Colon (tissue), 2 donors: ENCODE data around the gene DIP2A.

ENCODE experiments used
- FAIRE-seq: peaks from 2 replicates; lab custom pipeline; 2012; peaks lifted over from hg19 to GRCh38; lab: Jason Lieb, UNC
- donor health status: control.
- donor health status: control.

The DIP2A gene

DNA sequence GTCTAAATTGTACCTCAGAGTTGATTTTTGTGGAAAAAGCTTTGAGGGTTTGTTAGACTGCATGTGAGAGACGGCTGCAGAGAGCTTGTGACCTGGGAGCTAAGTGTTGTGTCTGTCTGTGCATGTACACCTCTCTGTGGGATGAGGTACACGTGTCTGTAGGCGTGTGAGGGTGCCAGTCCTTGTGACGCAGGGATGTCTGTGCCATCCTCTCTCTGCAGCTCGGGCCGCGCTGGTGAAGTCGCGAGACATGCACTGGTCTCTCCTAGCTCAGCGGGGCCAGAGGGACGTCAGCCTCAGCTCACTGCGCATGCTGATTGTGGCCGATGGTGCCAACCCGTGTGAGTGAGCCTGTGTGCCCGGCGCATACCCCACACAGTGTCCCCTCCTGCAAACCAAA is 79.6 kb downstream of the DIP2A start:
- no peak for FAIRE-seq

DNA sequence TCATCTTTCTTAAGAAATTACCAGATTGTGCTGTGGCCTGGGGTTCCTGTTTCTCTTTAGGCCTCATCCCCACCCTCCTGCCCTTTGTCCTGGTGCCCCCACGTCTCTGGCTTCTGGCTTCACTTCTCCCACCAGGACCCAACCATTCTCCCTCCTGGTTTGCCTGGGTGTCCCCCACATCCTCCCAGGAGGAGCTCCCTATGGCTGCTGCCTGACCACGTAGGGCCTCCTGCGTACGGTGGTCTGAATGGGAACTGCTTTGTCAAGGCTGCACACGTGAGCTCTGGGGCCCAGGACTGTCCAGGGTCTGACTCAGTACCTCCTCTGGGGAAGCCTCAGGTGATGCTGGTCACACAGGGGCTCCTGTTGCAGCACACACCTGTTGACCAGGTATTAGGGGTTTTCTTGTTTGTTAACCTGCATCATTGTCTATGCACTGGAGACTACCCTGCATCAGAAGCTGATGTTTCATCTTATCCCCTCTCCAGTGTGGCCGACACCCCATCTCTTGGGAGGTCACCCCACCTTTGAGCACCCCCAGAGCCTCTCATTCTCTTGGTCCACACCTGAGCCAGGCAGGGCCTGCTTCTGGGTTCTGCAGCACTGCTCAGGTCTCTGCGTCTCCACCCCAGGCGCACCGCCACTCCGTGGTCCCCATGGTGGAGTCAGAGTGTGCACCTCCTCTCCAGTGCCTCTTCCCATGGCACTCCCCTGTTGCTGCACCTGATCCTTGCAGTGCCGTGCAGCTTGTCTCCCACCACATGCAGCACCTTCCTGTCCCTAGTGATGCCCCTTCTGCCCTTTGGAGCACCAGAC is 80.4 kb downstream of the DIP2A start:
- FAIRE-seq: no peak

DNA sequence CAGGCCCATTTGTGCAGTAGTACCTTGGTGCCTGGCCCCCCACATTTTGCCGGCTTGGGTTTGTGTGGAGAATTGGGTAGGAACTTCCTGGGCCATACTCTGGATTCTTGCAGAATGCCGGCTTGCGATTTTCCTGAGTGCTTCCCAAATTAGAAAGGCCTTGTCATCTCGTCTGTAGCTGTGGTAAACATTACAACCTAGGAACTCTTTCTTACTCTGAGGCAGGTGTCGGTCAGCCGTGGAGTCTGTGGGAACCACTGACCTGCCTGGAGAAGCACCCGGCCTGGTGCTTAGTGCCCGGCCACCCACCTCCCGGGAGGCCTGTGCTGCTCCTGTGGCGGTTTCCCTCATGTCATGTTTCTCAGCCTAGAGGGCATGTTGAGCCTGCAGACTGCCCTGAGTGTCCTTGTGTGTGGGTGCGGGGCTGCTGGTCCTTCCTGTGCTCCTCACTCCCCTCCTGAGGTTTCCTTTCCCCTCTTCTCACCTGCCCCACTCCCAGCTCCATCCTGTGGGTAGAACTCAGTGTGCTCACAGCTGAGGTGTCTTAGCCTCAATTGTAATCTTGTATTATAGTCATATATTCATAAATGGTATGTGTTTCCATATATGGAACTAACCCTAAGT is 81.5 kb downstream of the DIP2A start:
- FAIRE-seq: no peak

DNA sequence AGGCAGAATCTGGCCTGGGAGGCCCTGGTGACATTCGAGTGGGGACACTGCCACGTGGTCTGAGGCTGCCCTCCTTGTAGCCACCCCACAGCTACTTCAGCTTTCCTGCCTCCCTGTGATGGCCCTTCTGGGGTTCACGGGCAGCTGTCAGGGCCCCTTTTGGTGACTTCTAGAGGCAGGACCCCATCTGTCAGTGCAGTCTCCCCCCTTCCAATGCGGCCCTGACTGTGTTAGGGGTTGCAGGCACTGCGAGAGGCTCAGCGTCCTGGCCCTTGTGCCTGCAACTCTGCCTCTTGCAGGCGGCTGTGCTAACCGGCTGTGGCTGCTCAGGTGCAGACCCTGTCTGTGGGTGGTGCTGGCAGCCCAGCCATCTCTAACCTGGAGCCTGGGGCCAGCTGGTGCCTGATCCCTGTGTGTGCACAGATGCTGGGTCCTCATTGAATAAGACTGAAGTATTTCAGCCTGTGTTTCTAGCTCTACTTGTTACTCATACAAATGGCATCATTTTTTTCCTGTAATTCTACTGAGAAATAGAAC is 84.0 kb downstream of the DIP2A start:
- FAIRE-seq: no peak

DNA sequence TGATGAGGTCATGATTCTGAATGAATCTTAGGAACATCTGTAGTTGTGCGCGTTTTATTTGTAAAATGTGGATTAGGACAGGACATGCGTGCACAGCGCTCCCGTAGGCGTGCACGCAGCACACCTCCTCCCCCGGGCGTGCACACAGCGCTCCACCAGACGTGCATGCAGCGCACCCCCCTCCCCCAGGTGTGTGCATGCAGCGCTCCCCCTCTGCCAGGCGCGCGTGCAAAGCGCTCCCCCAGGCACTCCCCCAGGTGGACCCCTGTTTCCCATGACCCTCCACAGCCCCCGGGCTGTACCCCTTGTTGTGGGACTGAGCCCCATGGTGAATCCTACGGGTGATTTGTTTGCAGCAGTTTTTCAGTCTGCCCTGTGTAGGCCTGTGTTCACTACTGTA is 84.6 kb downstream of the DIP2A start:
- FAIRE-seq: no peak

DNA sequence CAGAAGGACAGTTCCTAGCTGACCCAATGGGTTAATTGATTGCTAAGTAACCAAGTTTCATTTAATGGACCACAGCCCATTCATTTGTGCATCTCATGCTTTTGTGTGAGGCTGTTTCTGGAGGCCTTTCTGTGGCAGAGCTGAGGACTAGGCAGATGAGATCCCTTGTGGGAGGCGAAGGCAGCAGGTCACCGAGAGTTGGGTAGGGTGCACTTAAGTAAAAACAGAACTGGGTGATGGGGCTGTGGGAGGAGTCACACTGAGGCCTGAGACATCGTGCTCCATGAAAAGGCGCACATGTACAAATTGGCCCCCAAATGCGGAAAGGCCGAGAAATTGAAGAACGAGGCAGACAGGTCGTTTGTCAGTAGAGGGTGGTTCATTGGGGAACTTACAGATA is 85.3 kb downstream of the DIP2A start:
- no peak for FAIRE-seq

DNA sequence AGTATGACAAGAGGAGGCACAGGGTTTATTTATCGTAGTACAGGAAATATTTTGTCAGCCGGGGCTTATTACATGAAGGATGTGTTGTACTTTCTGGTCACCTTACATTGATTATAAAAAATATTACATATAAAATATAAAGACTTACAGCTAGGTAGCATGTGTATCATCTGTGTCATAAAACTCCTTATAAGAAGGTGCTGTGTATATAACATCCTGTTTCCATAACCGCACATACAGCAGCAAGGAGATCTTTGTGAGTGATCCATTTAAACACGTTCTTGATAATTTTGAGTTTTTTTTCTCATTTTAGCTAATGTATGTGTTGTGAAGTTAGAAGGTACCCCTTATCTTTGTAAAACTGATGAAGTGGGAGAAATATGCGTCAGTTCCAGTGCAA is 86.1 kb downstream of the DIP2A start:
- FAIRE-seq: no peak

DNA sequence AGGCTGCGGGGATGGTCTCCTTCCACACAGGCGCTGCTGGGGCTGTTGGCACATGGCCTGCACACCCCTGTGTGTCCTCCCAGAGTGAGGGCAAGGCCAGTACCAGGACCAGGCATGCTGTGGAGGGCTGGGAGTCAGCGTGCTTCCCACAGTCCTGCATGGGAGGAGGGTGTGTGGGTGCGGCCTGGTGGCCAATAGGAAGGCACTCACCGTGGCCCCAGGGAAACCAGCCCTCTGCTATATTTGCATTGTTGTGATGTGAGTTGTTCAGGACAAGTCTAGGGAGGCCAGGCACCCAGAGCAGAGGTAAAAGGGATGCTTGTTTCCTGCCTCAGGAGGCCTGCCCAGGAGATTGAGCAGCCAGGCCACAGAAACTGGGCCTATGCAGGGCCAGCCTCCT is 86.7 kb downstream of the DIP2A start:
- no peak for FAIRE-seq

DNA sequence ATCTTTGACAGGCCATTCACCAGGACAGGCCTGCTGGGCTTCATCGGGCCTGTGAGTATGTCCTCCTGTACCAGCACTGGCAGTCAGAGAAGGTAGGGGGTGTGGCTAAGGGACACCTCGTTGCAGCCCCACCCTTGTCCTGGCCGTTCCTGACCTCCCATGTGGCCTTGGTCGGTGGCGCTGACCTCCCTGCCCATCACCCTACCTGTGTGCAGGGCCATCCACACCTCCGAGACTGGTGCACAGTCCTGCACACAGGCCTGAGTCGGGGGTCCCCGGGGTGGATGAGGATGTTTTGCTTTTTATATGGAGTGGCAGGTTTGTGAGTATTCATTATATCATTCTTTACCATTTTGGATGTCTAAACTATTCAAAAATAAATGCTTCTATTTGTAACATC is 87.2 kb downstream of the DIP2A start:
- no peak for FAIRE-seq

DNA sequence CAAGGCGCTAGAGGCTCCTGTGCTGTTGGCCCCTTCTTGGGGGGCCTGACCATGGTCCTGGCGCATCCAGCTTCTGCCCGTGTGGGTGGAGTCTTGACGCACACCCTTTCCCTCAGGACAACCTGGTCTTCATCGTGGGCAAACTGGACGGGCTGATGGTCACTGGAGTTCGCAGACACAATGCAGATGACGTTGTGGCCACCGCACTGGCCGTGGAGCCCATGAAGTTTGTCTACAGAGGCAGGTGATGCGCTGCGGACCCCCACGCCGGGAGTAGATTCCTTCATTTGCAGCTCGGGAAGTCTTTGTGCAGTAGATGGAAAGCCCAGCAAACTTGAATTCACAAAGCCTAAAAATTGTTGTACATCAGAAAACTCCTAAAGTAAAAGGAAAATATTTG is 88.1 kb downstream of the DIP2A start:
- FAIRE-seq: no peak

DNA sequence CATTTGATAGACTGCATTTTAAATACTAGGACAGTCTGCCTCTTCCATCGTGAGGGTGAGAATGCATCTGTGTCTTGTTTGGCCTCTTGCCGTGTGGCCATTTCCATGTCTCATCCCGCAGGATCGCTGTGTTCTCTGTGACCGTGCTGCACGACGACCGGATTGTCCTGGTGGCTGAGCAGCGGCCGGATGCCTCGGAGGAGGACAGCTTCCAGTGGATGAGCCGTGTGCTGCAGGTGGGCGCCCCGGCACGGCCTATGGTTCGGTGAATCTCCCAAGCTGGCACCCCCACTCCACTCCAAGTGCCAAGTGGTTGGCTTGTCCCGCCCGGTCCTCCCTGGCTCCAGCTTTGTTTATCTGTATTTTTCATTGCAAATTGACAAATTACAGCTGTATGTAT is 91.0 kb downstream of the DIP2A start:
- no peak for FAIRE-seq

DNA sequence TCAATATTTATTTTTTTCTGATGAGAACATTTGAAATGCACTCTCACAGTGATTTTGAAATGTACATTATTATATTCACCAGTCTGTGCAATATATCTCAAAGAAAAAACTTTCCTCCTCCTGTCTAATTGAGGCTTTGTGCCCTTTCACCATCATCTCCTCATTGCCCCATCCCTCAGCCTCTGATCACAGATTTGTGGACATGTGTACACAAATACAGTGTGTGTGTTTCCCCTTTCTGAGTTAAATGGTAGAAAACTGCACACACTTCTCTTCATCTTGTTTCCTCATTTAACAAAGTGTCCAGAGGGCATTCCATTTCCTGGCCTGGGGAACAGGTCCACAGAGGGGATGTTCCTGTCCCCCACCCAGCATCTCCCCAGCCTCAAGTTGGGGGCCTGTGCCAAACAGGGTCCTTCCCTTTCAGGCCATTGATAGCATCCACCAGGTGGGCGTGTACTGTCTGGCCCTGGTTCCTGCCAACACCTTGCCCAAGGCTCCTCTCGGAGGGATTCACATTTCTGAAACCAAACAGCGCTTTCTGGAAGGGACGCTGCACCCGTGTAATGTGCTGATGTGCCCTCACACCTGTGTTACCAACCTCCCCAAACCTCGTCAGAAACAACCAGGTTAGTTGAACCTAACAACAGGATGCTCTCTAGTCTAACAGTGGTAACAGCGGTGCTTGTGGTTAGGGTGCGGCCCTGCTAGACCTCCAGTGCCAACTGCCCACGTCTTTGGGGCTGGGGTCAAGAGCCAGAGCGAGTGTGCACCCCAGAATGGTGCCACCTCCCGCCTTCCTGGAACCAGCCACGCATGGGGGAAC is 91.6 kb downstream of the DIP2A start:
- no peak for FAIRE-seq

DNA sequence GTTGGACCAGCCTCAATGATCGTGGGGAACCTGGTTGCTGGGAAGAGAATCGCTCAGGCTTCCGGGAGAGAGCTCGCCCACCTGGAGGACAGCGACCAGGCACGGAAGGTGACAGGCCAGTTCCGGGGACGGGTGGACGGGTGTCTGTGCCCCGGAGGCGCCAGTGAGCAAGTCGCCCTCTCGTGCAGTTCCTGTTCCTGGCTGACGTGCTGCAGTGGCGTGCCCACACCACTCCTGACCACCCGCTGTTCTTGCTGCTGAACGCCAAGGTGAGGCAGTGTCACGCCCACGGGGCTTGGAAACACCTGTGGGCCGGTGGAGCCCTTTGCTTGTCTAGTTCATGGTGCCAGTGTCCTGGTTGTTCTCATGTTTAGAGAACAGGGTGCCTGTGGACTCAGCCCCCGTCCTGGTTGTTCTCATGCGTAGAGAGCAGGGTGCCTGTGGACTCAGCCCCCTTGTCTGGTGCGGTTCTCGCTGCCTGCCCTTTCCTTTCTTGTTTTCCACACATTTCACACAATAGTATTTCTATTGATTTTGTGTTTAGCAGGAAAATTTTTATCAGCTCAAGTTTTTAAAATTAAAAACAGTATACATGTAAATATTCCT is 93.0 kb downstream of the DIP2A start:
- no peak for FAIRE-seq

DNA sequence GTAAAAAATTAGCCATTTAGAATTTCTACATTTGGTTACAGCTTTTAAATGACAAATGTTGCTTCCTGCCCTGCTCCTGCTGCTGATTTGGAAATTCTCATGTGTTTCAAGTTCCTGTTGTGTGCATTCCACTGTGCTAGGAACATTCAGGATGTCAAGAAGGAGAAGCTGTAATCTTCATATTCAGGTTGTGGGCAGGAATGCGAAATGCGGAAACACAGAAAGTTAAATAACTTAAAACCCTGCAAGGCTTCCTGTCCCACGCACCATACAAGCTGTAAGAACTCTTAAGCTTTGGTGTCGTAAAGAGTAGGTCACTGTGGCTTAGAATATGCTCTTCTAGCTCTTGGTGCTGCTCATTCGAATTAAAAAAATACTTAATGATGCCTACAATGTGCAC is 93.6 kb downstream of the DIP2A start:
- FAIRE-seq: no peak

DNA sequence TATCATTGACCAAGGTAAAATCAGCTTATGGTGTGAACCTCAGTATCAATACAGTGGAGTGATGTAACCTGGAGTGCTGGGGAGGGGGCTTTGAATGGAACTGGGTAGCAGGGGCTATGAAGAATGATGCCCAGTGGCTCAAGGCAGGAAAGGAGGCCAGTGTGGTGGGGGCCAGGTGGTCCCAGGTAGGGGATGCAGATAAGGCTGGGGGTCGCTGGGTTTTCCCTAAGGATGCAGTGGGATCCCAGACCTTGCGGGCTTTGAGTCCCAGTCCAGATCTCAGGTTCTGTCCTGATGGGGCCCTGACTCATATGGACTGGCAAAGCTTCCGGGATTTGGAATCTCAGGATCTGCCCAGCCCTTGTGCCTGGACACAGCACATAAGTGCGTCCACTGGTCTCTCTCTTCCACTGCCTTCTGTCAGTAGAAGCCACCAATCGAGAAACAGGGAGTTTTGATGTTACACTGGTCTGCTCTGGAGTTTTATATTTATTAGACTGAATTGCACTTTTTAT is 94.2 kb downstream of the DIP2A start:
- FAIRE-seq: no peak

DNA sequence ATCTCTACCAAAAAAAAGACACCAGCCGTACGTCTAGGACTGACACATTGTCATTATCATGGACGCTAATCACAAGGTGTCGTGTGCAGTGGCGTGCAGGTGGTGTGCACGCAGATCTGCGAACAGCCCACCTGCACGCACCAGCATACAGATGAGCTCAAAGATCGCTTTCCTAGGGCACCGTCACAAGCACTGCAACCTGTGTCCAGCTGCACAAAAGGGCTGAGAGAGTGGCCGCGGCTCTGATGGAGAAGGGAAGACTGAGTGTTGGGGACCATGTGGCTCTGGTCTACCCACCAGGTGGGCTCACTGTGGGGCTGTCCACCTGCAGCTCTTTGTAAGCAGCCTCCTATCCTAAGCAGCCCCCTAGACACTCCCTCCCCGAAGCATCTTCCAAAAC is 95.3 kb downstream of the DIP2A start:
- no peak for FAIRE-seq

DNA sequence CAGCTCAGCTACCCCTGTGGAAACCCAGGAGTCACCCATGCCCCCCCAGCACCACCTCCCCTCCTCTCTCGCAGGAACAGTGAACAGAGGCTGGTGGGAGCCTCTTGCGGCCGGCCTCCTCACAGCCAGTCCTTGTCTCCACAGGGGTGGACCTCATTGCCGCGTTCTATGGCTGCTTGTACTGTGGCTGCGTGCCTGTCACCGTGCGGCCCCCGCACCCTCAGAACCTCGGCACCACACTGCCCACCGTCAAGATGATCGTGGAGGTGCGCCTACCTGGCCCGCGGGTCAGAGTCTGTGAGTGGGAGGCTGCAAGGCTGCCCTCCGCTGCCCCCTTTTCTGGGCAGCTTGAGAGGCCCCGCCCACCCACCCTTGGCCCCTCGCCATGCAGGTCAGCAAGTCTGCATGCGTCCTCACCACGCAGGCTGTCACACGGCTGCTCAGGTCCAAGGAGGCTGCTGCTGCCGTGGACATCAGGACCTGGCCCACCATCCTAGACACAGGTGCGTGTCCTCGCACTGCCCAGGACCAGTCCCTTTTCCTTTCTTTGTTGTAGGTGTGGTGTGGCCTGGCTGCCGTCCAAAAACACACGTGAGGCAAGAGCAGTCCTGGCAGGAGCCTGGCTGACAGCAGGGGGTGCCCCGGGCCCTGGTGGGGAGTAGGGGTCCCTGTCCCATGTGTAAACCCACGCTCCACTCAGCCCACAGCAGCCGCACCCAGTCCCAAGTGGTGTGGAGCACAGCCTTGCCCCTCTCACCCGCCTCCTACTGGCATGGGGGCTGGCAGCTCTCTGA is 95.9 kb downstream of the DIP2A start:
- no peak for FAIRE-seq

DNA sequence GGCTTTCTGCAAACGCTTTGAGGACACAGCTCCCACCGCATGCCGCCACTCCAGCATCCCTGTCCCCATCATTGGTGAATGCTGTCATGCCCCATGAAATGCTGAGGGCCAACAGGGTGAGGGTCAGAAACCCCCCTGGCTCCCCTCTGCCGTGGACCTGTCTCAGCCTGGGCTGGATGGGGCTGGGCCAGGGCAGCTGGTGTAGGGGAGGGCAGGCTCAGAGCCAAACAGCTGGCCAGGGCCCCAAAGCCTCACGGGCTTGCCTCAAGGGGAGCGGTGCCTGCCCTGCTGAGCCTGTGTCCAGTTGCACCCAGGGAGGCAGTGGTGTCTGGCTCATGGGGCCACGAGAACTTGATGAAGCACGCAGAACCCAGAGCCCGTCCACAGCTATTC is 96.5 kb downstream of the DIP2A start:
- no peak for FAIRE-seq

DNA sequence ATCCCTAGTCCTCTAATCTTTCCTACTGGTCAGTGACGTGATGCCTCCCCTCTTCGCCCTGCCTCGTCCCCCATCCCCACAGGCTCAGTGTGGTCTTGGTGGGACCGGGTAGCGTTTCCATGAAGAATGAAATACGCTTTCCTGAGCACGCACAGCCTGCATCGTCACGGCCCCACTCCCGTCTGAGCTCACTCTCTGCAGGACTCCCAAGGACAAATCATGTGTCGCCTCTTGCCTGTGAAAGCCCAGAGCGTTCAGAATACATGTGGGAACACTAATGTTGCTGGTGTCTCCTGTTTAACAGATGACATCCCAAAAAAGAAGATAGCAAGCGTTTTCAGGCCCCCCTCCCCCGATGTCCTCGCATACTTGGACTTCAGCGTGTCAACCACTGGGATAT is 97.0 kb downstream of the DIP2A start:
- FAIRE-seq: no peak

DNA sequence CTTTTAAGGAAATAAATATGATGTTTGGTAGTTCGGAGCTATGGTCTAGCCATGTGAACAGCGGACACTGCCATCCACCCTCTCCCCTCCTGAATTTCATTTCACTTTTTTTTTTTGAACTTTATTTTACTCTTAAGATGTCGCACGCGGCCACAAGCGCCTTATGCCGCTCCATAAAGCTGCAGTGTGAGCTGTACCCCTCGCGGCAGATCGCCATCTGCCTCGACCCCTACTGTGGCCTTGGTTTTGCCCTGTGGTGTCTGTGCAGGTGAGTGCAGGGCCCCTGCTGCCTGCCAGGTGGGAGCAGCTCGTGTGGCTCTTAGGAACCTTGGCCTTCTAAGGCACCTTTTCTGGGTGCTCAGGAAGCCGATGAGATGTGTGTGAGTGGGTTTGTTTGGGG is 98.1 kb downstream of the DIP2A start:
- FAIRE-seq: no peak

DNA sequence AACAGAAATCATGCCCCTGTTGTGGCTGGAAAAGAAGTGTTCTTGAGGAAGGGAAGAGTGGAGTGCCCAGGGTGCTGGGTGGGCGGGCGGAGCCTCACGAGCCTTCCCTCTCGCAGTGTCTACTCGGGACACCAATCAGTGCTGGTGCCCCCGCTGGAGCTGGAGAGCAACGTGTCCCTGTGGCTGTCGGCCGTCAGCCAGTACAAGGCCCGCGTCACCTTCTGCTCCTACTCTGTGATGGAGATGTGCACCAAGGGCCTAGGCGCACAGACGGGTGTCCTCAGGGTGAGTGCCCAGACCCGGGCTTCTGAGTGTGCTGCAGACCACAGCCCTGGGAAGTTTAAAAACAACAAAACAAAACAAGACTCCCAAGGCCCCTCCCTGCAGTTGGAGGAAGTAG is 98.8 kb downstream of the DIP2A start:
- FAIRE-seq: no peak
